Right ventricle myocardium superior (tissue), 1 donor: ENCODE results near the gene TRIM9. TPM values are rescaled to one million over a fixed set of nuclear protein-coding genes. Genes with fewer than 3 reads are reported as not detected.

Source experiments
- ATAC-seq: fragments of 200-7000 bp; cut with Tn5 transposase; one replicate; pipeline ENCODE4 v1.9.1; 2020; ENCODE audit warnings: mild to moderate bottlenecking; ENCODE audit not compliant: poor library complexity
- DNase-seq: peaks from one replicate; pipeline ENCODE4 v3.0.0-alpha.2; 2020
- intact Hi-C: fragments of 100-400 bp; cut with DNase I; formaldehyde crosslinking; loops from one replicate; pipeline ENCODE4 v1.11.2; 2022
- long read RNA-seq: library from polyadenylated mRNA; unstranded; transcript quantifications from one replicate; pipeline ENCODE4 v2.0.0, GENCODE V29; 2021
- total RNA-seq: library from RNA; stranded (reverse); fragmentation: NEBNext Ultra II Directional; extraction: Animal tissue kit (Norgen Biotek cat#: 25700); gene quantifications from one replicate; pipeline ENCODE4 v1.2.1, GENCODE V29; 2021
- donor health status: DM: no; HTN: yes; CAD: no; lungs with severe emphysema.

TRIM9 gene
- total RNA-seq, result 0.40 TPM
- long read RNA-seq, result 0 reads

DNA sequence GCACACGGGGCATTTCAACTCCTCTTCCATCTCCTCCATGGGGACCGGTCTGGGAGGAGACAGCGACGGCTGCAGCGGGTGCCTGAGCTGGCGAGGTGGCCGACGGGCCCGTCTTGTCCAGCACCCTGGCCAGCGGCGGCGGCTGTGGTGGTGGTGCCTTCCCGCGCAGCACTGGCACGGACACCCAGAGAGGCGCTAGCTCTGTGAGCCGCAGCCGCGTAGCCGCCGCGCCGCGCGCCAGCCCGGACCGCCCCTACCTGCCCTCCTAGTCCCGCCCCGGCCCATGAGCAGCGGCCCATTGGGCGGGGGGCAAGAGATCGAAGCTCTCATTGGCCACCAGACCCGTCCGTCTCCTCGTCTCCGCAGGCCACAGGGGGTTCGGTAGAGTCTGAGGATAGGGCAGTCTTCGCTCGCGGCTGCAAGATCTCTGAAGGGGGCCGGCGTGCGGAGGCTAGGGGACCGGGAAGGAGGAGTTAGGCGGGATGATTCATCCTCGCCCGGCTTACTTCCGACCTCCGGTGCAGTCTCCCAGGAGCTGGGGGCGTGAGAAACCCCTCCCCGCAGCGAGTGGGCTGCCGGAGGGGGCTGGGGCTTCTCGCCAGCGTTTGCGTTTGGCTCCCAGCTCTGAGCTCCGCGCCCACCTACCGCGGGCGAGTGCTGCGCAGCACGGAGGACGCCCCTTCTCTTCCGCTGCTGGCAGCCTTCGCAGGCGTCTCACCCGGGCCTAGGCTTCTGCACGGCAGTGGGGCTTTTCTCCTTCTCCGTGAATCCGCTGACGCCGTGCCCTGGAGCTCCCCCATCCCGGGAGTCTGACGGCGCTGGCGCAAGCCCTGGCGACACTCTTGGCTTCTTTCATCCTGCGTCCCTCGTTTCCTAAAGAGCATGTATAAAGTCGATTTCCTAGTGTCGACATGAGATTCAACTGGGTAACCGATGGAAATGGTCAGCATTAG is at the start of gene TRIM9:
Gene TRIM9 (minus strand): TSS at position 205 of the 953 bp plus-strand sequence. CDS start 166 bp downstream, at position 39.
- peak; percentile 97 for ATAC-seq
- intact Hi-C loops, result no loop called here
- peak; percentile 95 for DNase-seq

DNA sequence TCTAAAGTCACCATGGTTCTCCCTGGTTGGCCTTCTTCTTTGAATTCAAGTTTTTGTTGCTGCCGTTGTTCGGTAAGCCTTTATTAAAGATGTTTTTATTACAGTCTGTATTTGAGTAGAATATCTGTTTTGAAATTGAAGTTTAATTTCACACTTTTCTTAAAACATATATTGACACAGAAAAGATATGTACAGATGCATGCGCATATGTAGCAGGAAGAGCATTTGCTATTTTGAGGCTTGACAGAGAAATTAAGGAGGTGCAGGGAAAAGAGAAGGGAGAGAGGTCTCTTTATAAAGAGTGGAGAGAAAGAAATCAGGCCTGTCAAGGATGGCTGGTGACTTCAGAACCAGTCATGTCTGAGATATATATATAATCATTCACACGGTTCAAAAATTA is 46.0 kb upstream of the TRIM9 start:
- DNase-seq, result no peak
- ATAC-seq, result no peak
- intact Hi-C loops, result no loop called here

DNA sequence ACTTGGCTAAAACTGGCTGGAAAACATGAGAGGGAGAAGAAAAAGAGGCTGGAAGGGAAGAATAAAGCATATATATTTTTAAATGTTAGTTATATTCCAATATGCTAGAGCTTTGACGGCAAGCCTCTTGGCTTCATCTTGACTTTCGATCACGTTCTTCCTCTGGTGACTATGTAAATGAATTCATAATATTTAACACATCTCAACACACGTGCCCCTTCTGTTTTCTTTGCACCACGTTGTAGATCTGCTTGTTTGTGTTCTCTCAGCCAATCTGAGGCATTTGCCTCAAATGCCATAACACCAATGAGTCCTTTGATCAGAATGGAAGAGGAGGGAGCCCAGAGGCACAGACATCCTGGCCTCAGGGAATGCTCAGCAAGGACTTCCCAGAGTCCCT is 45.4 kb upstream of the TRIM9 start:
- intact Hi-C loops, result no loop called here
- ATAC-seq (no peak), DNase-seq (no peak)

DNA sequence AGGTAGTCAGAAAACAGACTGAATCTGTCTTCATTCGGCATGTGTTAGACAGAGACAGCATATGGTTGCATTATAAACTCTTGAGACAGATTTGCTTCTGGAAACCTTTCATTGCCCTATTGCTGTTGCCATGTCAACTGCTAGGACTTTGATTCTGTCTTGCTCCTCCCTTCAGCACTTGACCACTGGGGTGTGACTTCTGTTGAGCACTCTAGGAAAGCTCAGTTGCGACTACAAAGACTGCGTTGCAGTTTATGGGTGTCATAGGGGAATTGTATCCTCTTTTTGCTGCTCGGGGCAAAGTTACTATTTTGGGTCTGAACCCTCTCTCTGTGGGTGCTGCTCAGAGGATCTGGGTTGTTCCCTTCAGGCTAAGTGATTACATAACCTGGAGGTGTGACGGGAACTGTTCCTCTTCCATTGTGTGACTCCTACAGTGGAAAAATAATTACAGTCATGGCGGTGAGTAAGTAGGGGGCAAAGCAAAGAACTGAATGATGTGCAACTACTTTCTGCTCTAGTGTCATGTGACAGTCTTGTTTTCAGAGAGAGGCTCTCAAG is 44.3 kb upstream of the TRIM9 start:
- DNase-seq (no peak), ATAC-seq (no peak)

DNA sequence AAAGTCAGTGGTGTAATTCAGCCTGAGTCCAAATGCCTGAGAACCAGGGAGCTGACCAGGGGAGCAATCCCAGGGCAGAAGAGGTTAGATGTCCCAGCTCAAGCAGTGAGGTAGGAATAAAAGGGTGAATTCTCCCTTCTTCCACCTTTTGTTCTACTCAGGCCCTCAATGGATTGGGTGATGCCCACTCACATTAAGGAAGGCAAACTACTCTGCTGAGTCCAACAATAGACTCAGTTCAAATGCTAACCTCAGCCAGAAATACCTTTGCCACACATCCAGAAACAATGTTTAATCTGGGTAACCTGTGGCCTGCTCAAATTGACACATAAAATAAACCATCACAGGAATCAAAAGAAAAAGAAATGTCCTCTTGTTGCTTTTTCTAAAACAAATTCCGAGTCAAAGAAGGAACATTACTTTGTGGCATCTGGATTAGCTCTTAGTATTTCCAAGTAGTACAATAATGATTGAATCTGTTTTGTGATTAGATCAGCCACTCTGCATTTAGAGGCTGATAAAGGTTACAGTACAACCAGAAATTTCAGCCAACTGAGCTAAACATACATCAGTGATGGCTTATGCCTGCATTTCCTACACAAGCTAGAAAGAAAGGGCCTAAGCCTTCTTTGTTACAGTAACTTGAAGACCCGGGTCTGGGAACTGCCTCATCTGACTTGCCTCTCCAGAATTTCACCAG is 43.6 kb upstream of the TRIM9 start:
- intact Hi-C loops, result no loop called here
- DNase-seq, result no peak
- ATAC-seq, result no peak

More for the DNA sequence above, 44.3 kb upstream of the TRIM9 start:
- intact Hi-C loops, result no loop called here

DNA sequence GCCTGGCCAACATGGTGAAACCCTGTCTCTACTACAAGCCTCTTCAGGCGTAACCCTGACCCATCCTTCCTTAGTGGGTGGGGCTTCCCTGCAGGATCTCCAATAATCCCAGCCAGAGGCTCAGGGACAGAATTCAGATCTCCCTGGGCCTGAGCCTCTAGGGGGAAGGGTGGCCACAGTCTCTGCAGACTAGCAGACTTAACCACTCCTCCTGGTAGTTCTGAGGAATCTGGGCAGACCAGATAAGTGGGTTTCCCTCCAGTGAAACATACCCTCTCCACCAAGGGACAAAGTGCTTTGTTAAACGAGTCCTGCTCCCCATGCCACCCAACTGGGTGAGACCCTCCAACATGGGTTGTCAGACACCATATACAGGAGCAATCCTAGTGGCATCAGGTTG is 36.6 kb upstream of the TRIM9 start:
- intact Hi-C loops, result no loop called here
- DNase-seq (no peak), ATAC-seq (no peak)

DNA sequence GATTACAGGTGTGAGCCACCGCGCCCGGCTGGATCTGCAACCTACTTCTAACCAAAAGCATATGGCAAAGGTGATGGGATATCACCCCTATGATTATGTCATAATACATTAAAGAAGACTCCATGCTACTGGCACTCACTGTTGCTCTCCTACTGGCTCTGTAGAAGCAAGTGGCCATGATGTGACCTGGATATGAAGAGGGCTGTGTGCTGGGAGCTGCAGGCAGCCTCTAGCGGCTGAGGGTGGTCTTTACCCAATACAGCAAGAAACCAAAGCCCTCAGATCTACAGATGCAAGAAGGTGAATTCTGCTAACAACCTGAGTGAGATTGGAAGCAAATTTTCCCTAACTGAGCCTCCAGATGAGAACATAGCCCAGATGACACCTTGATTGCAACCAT is 34.2 kb upstream of the TRIM9 start:
- ATAC-seq (no peak), DNase-seq (no peak)
- intact Hi-C loops, result no loop called here

DNA sequence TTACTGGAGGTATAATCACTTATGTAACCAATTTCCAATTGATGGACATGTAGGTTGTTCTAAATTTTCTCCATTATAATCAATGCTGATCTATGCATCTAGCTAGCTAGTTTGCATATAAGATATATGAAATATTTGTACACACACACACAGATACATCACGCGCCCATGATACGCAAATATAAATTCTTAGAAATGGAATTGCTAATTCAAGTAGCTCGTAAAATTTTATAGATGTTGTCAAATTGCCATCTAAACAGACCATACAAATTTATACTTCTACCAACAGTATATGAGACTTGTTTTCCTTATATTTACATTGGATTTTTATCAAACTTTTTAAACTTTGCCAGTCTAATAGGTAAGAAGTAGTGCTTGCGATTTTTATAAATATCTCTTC is 29.1 kb upstream of the TRIM9 start:
- no peak for DNase-seq
- intact Hi-C loops, result no loop called here
- no peak for ATAC-seq

DNA sequence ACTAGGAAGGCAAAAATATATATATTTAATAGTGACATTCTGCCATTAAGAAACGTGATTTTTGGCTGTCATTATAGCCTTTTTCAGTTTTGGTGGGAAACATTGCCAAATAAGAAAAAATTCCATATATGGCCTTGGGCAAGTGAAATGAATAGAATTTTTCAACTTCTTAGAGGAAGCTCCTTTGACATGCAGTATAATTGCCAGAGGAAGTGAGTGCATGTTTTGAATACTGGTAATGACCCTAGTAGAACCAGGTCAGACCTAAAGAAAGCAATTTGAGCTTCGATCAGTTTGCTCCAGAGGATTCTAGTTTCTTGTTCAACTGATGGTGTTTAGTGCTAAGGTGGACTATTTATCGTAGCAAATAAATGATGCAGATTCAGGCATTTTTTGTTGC is 26.2 kb upstream of the TRIM9 start:
- intact Hi-C loops, result no loop called here

DNA sequence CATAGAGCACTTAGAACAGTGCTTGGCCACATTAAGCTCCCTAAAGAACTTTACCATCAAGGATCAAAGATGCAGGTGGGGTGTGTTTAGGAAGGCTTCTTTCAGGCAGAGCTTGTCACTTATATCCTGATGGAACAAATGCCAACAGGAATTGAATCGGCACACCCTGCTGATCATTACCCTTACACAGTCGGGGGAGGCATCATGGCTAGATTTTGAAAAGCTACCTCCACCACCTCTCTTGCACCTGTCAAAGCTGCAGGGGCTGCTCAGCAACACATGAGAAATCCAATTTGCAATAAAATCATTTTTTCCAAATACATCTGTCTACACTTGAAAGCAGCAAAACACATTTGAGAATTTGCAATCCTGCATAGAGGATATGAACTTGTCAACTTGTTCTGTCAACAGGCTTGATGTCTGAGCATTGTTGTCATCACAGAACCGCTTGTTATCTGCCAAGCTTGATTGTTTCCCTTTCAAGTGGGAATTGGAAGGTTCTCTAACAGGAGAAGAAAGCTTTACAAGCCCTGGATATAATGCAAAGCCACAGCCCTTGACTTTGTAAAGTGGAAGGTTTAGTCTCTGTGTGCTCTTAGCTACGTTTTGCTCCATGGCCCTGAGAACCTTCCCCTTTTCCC is 24.6 kb upstream of the TRIM9 start:
- no peak for DNase-seq
- ATAC-seq, result no peak
- intact Hi-C loops, result no loop called here

More for the DNA sequence above, 26.2 kb upstream of the TRIM9 start:
- no peak for ATAC-seq
- DNase-seq, result no peak

DNA sequence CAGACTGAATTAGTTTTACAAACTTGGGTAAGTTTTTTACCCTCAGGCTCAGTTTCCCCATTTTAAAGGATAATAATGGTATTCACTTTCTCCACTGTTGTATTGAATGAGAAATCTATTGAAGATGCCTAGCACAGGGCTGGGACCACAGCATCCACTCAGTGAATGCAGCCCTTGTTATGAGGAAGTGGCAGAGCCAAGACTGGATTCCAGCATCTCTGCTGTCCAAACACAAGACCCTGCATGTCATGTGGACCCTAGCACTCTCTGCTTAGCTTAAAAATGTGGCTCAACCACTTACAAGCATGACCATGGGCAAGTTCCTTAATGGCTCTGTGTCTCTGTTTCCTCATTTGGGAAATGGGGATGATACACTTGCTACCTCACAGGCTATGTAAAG is 24.1 kb upstream of the TRIM9 start:
- no peak for DNase-seq
- intact Hi-C loops, result no loop called here

DNA sequence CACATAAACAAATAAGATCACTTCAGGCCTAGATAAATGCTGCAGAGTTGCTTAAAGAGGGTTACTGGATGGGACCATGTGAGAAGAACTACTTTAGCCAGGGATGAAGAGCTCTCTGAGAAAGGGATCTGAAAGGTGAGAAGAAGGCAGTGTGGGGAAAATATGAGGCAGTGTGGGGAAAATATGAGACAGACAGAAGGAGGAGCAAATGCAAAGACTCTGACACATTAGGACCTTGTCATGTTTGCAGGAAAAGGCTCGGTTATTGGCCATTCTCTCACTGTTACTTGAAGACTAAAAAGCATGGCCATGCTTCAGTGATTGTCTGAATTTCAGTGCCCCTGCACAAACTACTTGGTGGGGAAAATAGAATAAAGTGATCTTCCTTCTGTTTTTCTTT is 22.7 kb upstream of the TRIM9 start:
- intact Hi-C loops, result no loop called here
- ATAC-seq (no peak), DNase-seq (no peak)

More for the DNA sequence above, 24.1 kb upstream of the TRIM9 start:
- no peak for ATAC-seq

DNA sequence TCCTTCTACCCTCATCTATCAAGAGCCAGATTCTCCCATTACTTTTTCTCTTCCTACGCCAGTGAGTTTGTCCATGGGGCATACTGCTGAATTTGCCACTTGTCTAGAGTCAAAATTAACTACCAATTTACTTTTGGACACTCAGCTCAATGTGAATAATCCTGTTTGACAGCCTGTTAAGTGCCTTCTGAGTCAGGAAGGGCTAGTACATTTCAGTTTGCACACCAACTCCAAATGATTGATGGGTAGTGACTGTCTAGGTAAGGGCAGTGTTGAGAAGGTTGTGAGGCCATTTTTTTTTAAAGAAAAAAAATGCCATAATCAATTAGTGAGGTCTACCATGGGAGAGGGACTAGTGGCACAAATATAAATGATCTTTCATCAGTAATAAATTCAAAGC is 21.8 kb upstream of the TRIM9 start:
- ATAC-seq (no peak), DNase-seq (no peak)
- intact Hi-C loops, result no loop called here

DNA sequence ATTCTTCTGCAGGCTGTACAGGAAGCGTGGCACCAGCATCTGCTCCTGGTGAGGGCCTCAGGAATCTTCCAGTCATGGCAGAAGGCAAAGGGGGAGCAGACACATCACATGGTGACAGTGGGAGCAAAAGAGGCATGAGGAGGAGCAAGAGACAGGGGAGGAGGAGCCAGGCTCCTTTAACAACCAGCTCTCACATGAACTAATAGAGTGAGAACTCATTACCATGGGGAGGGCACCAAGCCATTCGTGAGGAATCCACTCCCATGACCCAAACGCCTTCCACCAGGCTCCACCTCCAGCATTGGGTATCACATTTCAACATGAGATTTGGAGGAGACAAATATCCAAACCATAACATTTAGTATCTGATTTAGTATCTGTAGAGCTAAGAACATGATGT is 14.7 kb upstream of the TRIM9 start:
- ATAC-seq (no peak), DNase-seq (no peak)
- intact Hi-C loops, result no loop called here

DNA sequence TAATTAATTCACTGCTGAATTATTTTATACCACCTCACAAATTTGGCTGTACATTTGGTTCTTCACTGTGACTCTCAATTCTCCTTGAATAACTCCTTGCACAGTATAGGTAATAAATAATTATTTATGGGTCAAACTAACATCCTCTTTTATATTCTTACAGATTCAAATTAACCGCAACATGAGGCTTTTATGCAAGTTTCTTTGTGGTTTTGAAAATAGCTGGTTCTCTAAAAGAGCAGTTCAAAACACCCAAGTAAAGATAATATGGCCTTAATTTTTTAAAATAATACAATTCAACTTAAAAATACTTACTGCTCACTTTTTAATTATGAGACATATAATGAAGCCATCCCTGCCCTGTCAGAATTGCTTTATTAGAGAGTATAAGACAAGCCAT is 12.9 kb upstream of the TRIM9 start:
- intact Hi-C loops, result no loop called here
- ATAC-seq, result no peak
- DNase-seq, result no peak

DNA sequence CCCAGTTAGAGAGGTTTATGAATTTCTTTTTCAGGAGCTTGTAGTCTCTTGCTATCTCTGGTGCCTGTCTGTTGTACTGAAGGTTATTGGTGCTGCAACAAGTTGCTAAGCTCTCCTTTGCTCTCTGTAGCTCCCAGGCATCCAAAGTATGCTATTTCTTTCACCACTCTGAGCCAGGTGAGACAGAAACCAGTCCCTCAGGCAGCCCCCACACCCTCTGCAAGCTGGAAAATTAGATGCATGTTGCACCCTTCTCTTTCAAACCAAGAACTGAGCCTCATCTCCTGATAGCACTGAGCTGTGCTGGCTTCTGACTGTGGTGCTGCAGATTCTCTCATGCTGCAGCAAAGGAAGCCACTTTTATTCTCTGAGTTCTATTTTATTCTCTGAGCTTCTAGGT is 9.6 kb upstream of the TRIM9 start:
- DNase-seq, result no peak
- no peak for ATAC-seq
- intact Hi-C loops, result no loop called here

DNA sequence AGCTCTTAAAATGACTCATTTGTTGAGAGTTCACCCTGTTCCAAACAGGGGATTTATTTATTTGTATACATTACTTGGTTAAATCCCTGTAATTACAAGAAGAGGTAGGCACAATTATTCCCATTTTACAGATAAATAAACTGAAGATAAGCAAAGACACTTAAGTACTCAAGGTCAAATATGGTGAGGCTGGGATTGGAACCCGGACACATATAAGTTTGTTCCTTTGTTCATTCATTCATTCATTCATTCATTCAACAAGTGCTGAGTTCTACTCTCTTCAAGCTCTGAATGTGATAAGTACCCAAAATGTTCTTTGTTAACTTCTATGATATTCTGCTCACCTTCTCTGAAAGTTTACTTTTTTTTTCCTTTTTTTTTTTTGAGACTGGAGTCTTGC is 2.4 kb upstream of the TRIM9 start:
- intact Hi-C loops, result no loop called here
- ATAC-seq, result no peak
- DNase-seq, result no peak

DNA sequence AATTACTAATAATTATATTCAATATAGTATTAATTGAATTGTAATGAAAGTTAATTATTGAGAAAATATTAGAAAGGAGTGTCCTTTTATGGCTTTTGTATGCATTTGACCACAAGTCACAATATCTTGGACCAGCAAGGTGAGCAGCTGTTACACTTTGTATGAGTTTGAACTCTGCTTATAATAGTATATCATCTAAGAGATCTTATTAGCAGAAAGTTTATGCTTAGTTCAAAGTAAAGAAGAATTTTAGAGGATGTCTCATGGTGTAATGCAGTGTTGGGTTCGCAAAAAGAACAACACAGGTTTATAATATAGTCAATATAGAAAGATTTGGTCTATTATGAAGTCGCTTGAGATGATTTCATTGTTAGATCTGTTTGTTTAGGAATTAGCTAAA is 2.0 kb upstream of the TRIM9 start:
- DNase-seq (no peak), ATAC-seq (no peak)
- intact Hi-C loops, result no loop called here
